HG03439 (cell line): ENCODE results near the gene USP46.

ENCODE experiments used
- ATAC-seq: cut with Tn5 transposase; IDR thresholded peaks from one replicate; pipeline ENCODE4 v1.9.1; 2021; ENCODE audit warnings: mild to moderate bottlenecking, moderate library complexity; ENCODE audit not compliant: unreplicated experiment

USP46 gene

GRCh38 chr4:52622564-52622963, 36.5 kb downstream of the USP46 start:
- no peak for ATAC-seq

- ATAC-seq, result no peak
Measured at GRCh38 chr4:52621567-52621966, 37.5 kb downstream of the USP46 start.

- ATAC-seq, result no peak
Measured at GRCh38 chr4:52619591-52619931, 39.5 kb downstream of the USP46 start.

- no peak for ATAC-seq
Measured at GRCh38 chr4:52618795-52619590, 40.1 kb downstream of the USP46 start.

GRCh38 chr4:52617336-52618020, 41.6 kb downstream of the USP46 start:
- ATAC-seq, result no peak

- no peak for ATAC-seq
Measured at GRCh38 chr4:52614241-52614640, 44.9 kb downstream of the USP46 start.

- ATAC-seq, result no peak
Measured at GRCh38 chr4:52612341-52612740, 46.8 kb downstream of the USP46 start.

- ATAC-seq, result no peak
Measured at GRCh38 chr4:52611030-52611555, 48.0 kb downstream of the USP46 start.

GRCh38 chr4:52606726-52607125, 52.4 kb downstream of the USP46 start:
- no peak for ATAC-seq

- ATAC-seq, result no peak
Measured at GRCh38 chr4:52606040-52606439, 53.1 kb downstream of the USP46 start.

- ATAC-seq, result no peak
Measured at GRCh38 chr4:52604215-52604614, 54.9 kb downstream of the USP46 start.

- ATAC-seq, result no peak
Measured at GRCh38 chr4:52600275-52600674, 58.8 kb downstream of the USP46 start.

- no peak for ATAC-seq
Measured at GRCh38 chr4:52595001-52595400, 64.1 kb downstream of the USP46 start.

GRCh38 chr4:52592287-52592686, 66.8 kb downstream of the USP46 start:
- ATAC-seq, result no peak

- ATAC-seq, result no peak
Measured at GRCh38 chr4:52588771-52589591, 70.1 kb downstream of the USP46 start.

GRCh38 chr4:52588097-52588496, 71.0 kb downstream of the USP46 start:
- no peak for ATAC-seq

- ATAC-seq, result no peak
Measured at GRCh38 chr4:52586069-52586468, 73.0 kb downstream of the USP46 start.

GRCh38 chr4:52585379-52585778, 73.7 kb downstream of the USP46 start:
- no peak for ATAC-seq

GRCh38 chr4:52579602-52580272, 79.4 kb downstream of the USP46 start:
- ATAC-seq, result no peak

- ATAC-seq, result no peak
Measured at GRCh38 chr4:52578951-52579350, 80.2 kb downstream of the USP46 start.

GRCh38 chr4:52577624-52577962, 81.5 kb downstream of the USP46 start:
- no peak for ATAC-seq
